GM21390 (cell line): Measurements from ENCODE around the gene KBTBD4.
A peak's percentile ranks its signal among the peaks of the same experiment; 100 is the strongest.

Experiments used
- ATAC-seq: cut with Tn5 transposase; IDR thresholded peaks from one replicate; pipeline ENCODE4 v1.9.1; 2021; ENCODE audit not compliant: unreplicated experiment

KBTBD4 gene

DNA sequence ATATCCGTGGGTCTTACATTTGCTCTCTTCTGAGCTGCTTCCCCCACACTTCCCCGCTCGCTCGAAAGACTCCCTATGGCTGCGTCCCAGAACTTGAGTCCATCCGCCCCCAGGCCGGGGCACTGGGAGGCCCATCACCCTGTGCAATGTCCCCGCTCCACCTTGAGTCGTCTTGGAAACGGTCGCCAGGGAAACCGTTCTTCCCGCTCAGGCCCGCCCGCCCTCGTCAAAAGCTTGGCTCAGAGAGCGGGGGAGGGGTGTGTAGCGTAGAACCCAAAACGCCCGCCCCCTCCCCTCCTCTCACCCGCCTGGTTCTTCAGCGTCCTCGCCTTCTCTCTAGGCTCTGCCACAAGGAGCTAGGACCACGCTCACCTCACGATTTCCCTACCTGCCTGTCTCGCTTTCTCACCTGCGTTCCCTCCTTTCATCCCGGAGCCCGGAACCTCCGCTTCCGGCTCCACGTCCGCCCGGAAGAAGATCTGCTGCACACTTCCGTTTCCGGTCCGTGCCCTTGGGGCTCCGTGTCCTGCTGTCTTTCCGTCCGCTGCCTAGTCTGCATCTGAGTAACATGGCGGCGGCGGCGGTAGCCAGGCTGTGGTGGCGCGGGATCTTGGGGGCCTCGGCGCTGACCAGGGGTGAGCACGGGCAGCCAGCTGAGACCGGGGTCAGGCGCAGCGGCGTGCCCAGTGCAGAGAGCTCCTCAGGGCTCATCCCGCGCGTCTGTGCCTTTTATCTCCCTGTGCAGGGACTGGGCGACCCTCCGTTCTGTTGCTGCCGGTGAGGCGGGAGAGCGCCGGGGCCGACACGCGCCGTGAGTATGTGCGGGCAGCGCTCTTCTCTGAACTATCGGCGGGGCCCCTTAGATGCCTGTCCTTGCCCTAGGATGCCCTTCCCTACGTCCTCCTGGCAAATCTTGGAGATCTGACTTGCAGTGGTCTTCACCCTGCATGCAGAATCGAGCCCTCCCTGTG is at the start of gene KBTBD4, which contains the start of gene NDUFS3:
Gene KBTBD4 (minus strand): TSS at position 447 of the 971 bp plus-strand sequence. CDS start 19 bp downstream, at position 428.
Gene NDUFS3 (plus strand): TSS at position 551 of the 971 bp plus-strand sequence. CDS start 18 bp downstream, at position 569.
- ATAC-seq, result peak; percentile 94

DNA sequence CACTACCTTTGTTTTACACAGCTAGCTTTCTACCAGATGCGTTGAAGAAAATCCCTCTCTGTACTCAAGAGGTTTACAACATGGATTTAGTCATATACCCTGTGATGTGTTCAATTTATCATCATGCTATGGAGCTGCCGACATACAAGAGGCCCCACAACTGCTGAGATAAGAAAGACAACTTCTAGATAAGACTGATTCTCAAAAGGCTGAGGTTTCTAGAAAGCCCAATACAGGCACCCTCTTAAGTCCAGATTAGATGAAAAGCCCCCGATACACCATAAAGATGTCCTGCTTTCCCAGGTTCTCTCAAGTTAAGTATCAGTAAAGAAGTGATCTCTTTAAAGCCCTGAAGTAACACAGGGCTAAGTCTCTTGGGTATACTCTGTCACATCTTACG is 49.3 kb upstream of the KBTBD4 start:
- no peak for ATAC-seq

DNA sequence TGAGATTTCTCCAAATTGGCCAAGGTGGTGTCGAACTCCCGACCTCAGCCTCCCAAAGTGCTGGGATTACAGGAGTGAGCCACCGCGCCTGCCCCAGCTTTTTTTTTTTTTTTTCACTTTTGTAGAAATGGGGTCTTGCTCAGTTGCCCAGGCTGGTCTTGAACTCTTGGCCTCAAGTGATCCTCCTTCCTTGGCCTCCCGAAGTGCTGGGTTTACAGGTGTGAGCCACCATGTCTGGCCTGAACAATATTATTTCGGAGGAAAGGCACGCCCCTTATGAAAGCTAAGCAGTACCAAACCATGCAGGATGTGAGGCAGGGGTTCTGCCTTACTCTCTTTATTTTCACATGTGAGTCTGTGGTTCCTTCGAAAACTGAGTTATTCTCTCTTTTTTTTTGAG is 47.5 kb upstream of the KBTBD4 start:
- no peak for ATAC-seq

DNA sequence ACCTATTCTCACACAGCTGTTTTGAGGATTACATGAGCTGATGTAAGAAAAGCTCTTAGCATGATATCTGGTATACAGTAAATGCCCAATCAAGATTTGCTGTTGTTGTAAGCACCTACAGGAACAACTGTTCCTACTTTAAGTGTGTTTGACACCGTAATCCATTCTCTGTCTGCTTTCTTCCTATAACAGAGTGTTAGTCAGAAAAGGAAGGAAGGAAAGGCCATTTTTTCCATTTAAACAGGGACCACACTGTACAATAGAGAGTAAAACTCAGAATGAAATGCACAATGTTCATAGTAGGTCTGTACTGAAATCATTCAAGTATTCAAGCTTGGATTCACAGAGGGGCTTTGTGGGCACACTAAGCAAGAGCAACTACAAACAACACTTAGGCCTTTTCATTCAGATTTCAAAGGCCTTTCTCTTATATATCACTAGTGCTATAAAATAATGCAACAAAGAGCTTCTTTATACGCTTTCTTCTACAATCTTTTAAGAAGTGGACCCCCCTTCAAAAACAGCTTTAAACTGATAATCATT is 42.1 kb upstream of the KBTBD4 start:
- no peak for ATAC-seq

DNA sequence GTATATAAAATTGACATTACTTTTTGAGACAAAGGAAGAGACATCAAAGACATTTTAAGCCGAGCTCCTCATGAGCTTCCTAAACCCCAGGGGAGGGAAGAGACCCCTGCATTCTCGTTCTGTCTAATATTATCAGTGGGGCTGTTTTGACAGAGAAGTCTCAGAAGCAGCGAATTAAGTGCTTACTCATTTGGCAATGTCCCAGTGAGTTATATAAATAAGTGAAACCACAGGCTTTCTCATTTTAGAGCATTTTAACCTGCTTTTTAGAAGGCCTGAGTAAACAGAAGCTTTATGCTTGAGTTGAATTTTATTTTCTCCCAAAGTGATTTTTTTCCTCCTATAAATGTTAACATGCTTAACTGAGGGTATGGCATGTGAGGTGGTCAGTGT is 38.6 kb upstream of the KBTBD4 start:
- ATAC-seq, result no peak

DNA sequence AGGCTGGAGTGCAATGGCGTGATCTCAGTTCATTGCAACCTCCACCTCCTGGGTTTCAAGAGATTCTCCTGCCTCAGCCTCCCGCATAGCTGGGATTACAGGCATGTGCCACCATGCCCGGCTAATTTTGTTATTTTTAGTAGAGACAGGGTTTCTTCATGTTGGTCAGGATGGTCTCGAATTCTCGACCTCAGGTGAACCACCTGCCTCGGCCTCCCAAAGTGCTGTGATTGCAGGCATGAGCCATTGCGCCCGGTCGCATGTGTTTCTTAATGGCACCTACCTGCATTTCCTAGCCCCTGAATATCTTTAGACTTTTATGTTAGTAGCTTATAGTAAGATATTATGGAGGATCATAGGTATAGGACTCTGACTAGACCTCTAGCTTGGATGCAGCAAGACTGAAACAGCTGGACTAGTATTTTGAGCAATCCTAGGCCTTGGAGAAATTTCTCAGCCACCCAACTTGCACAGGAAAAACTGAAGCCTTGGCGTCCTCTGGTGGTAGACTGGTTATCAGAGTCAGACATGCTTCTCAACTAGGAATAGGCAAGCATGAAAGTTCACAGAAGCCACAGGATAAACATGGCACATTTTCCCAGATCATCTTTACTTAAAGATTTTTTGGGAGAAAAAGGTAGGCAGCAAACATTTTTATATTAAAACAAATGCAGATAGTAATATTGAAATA is 38.1 kb upstream of the KBTBD4 start:
- ATAC-seq, result no peak

DNA sequence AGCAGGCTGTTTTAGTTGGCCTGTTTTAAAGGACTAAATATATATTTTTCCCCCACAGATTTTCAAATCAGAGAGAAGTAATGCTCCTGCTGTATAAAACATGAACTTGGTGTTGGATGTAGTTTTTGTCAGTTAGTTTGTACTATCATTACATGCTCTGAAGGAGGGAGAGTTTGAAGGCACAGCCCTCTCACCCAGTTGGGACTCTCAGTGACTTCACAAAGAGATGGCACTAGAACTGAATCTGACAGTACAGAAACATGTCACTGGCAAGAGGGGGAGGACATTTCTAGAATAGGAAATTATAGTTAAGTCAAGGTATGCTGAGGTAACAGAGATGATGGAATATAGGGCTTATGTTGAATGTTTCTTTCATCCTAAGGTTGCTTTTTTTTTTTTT is 36.5 kb upstream of the KBTBD4 start:
- ATAC-seq, result no peak

DNA sequence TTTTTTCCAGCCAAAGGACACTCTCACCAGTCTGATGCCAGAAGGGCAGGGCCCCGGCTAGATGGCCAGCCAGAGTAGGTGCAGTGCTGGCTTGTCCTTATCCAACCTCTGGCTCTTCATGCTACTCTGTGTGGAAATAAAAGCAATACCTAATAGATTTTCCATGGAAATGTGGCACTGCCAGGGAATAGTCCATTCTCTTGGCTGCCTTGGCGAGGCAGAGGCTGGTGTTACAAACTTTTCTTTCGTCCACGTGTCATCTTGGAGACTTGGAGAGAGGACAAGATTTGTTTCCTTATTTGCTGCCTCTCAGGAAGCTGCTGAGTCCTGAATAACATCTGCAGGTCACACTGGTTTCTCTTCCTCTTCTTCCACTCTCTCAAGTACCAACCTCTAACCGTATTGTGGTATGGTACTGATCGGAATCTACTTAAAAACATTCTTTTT is 32.6 kb upstream of the KBTBD4 start:
- peak; percentile 92 for ATAC-seq

DNA sequence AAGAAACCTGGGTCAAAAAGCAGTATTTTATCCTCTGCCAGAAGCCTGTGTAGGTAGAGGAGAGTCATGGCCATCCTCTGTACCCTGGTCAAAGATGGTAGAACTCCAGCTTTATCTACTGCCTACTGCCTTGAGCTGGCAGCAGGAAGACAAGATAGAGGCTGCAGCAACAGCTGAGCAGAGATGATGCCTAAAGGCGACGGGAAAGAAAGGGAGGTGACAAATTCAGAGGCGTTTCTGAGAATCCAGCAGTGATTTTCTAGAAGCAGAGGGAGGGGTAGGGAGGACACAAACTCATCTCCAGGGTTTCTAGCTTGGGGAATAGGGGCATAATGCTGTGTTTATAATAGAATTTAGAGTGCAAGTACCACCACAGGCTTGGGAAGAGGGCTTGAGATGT is 30.9 kb upstream of the KBTBD4 start:
- ATAC-seq, result no peak

DNA sequence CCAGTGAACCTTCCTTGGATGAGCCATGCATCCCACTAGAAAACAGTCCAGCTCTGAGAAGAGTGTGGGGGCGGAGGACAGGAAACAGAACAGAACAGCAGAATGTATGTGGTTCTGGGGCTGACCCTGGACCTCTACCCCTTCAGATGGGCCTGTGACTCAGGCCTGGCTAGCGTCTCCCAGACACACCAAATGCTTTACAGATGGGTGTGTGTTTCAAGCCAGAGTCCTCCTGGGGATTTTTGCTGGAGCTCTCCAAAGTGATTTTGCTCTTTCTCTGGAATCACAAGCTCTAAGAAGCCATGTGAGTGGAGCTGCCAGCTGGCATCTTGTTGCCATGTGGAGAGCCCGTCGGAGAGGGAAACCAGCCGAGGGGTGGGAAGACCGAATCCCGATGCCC is 28.6 kb upstream of the KBTBD4 start:
- no peak for ATAC-seq

DNA sequence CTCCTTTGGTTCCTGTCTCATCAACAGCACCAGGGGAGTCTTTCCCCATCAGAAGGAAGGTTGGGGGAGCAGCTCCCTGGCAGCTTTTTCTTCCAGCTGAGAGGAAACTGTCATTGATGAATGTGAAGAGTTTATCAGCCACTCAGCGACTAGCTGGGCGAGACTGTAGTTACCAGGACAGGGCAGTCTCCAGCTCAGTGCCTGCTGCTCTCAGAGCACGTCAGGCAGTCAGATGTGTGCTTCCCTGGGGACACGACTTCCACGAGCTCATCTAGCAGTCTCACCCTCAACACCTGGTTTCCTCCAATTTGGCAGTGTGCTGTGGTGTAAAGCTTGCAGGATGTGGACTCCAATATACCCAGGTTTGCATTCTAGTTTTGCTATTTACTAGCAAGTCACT is 28.0 kb upstream of the KBTBD4 start:
- ATAC-seq, result no peak

DNA sequence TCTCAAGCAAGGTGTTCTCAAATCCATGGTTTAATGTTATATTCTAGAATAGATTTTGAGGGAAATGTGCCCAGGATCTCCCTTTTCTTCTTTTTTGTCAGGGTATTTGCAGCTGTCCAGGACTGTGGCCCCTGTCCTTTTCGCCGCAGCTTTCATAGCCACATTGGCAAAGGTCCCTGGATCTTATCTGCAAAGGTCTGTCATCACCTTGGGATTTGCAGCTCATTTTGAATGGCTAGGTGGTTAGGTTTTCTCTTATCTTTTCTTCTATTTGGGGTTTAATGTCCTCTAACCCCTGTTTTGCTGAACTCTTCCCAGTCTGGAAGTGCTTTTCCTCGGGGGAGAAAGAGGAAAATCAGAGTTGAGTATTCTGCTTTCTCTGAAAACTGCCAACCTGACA is 27.2 kb upstream of the KBTBD4 start:
- ATAC-seq, result no peak

DNA sequence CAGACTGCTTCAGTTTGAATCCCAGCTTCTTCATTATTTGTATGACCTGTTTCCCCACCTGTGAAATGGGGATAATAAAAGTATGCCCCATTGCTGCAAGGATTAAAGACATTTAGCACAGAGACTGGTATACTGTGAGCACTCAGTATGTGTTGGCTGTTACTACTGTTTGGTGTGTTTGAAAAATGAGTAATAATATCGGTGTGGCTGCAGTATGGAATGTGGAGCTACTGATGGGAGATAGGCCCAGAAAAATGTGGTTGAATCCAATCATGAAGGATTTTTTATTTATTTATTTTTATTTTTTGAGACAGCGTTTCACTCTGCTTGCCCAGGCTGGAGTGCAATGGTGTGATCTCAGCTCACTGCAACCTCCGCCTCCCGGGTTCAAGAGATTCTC is 24.5 kb upstream of the KBTBD4 start:
- ATAC-seq, result no peak

DNA sequence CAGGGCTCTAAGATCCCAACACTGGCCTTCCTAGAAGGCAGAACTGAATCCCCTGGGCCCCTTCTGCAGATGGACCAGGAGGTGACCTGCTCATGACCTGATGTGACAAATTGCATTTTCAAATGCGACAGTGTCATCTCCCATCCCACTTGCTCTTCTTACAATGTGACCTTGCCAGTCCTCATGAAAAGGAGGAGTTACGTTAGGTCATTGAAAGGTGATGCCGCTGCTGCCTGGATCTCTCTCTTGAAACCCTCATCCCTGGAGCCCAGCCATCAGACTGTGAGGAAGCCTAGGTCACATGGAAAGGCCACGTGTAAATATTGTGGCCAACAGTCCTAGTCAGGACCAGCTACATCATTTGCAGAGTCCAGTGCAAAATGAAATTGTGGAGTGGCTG is 21.1 kb upstream of the KBTBD4 start:
- ATAC-seq, result no peak

DNA sequence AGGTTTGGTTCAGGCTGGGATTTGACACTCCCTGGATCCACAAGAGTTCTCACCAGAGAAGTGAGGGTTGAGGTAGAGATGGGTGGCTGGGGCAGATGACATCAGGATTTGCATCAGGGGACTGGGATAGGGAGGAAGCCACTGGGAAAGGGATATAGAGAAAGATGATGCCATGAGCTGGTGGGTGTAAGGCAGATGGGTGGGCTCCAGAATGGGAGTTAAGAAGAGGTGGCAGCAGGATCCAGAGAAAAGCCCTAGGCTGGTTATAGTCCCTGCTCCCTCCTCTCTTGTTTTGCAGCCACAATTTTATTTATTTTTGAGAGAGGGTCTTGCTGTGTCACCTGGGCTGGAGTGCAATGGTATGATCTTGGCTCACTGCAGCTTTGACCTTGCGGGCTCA is 17.2 kb upstream of the KBTBD4 start:
- ATAC-seq, result no peak

DNA sequence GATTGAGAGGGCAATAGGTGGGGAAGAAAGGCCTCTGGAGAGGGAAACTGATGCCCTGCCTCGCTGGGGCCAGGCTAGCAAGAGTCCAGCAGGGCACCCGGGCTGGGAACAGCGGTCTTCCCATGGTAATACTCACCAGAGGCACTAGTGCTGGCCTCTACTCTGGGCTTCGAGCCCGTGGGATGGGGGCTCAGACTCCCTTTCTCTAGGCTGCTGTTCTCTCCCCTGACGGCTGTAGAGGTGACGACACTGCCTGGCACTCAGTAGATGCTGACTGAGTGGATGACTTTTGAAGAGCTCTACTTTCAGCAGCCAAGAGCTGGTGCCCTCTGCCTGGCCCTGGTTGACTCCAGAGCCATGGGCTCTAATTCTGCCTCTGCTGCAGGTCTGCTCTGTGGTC is 16.3 kb upstream of the KBTBD4 start:
- no peak for ATAC-seq

DNA sequence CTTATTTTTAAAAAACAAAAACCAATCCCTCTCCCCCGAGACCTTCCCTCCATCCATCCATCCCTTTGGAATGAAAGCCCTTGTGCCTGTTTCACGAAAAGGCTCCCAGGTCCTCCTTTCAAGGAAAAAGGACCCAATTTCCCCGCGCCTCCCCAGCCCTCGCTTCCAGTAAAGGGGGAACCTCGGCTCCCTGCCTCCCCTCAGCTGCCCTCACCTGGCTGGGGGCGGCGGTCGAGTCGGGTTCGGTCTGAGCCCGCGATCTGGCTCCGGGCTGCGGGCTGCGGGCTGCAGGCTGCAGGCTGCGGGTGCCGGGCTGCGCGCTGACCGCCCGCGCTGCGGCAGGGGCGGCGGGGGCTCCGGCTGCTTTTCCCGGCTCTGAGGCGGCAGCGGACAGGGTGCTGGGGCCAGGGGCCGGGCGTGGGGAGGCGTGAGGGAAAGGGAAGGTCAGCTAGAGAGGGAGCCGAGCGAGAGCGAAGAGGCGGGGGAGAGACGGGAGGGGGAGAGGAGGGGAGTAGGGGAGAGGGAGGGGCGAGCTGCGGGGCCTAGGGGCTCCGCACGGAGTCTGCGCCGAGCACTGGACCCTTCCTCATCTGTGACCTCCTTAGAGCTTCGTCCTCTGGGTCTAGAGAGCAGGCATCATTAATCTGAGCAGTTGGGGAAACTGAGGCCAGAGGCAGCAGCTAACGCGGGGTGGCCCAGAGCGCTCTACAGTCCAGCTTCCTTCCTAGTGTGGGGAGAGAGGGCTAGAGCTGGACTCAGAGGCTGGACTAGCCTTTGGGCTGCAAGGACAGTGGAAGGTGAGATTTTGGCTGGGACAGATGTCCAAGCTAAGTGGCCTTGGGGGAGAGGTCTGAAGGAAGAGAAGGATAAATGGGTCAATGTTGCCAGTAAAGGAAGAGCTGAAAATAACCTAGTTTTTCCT is 15.4 kb upstream of the KBTBD4 start, which contains the start of gene C1QTNF4:
Gene C1QTNF4 (minus strand): TSS at position 478 of the 922 bp plus-strand sequence. CDS start 3,601 bp downstream, outside the sequence.
- ATAC-seq, result no peak

DNA sequence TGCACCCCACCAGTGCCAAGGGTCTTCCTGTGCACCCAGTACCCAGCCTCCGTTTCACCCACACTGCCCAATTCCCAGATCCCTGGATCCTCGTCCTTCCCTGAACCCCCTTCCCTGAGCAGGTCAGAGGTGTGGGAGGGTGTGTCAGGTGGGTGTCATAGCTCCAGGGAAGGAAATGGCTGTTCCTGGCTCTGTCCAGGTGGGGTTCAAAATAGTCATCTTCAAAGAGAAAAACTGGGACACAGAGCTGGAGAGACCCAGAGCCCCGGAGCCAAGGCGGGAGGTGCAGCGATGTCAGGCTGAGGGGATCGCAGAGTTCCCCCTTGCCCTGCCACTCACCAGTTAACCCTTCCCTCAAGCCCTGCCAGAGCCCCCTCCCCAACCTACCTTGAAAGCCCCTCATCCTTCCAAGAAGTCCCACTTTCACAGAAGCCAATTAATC is 14.7 kb upstream of the KBTBD4 start:
- ATAC-seq, result no peak

DNA sequence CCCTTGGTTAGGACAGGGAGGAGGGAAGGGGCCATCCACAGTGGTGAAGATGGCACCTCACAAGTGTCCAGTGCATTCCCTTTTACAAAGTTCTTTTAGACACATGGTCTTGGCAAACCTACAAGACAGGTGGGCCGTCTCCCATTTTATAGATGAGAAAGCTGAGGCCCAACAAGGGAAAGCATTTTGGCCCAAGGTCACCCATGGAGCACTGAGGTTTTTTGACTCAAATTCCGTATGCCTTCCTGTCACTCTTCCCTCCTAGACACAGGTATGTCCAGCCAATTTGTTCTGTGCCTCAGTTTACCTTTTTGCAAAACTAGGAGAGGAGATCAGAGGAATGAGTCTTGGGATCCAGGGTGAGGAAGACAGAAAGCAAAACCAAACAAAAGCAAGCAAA is 14.2 kb upstream of the KBTBD4 start:
- ATAC-seq, result no peak

DNA sequence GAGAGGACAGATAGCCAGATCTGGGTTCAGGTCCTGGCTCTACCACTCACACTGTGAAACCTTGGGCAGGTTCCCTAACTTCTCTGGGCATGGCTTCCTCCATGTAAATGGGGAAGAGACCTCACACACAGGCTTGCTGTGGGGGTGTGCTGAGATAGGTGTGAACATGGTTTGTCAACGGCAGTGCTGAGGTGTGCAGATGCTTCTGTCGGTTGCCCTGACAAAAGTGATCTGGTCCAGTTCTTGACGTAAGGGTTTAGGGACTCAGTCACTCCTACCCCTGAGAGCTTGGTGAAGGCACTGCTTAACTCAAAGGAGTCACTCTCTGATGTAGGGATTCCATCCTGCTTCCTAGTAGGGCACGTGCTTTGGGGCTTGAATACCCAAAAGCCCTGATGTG is 13.5 kb upstream of the KBTBD4 start:
- no peak for ATAC-seq
